H54 (cell line): ENCODE data around the gene ATG9B.

Experiments
- DNase-seq: peaks from one replicate; pipeline ENCODE4 v3.0.0; 2011; ENCODE audit warnings: low spot score, mixed read lengths; ENCODE audit not compliant: insufficient read length
- FAIRE-seq: peaks from 3 replicates; lab custom pipeline; 2011; peaks lifted over from hg19 to GRCh38; lab: Jason Lieb, UNC
- POLR2A ChIP-seq: IDR thresholded peaks from 2 replicates; pipeline ENCODE4 v1.6.1; 2011; ENCODE audit warnings: low read depth, mild to moderate bottlenecking, low read length

Gene ATG9B

GRCh38 chr7:150965273-150965830, 58.9 kb downstream of the ATG9B start:
- TF ChIP-seq POLR2A: no peak
- FAIRE-seq (no peak), DNase-seq (no peak)
